SK-N-SH treated with all-trans-retinoic acid at 6 μM for 48 hours (cell line): Measurements from ENCODE around the gene RPS6KA2.

ENCODE experiments used
- ATAC-seq: fragments of 200-7000 bp; cut with Tn5 transposase; 3 replicates; pipeline ENCODE4 v1.9.1; 2020; ENCODE audit warnings: mild to moderate bottlenecking, moderate library complexity
- BACH2 ChIP-seq: fragments of 250-450 bp; sonication (Bioruptor Pico); IDR thresholded peaks from 2 replicates; pipeline ENCODE4 v1.9.0; 2021; ENCODE audit warnings: mild to moderate bottlenecking, borderline replicate concordance
- ESRRG ChIP-seq: fragments of 250-450 bp; sonication (Bioruptor Pico); IDR thresholded peaks from 2 replicates; pipeline ENCODE4 v1.6.1; 2021; ENCODE audit warnings: mild to moderate bottlenecking
- ISL1 ChIP-seq: fragments of 250-450 bp; sonication (Bioruptor Pico); IDR thresholded peaks from 2 replicates; pipeline ENCODE4 v2.1.2; 2022; ENCODE audit warnings: mild to moderate bottlenecking, moderate library complexity
- OSR1 ChIP-seq: fragments of 250-450 bp; sonication (Bioruptor Pico); IDR thresholded peaks from 2 replicates; pipeline ENCODE4 v1.8.0; 2022; ENCODE audit warnings: moderate library complexity, mild to moderate bottlenecking, inconsistent platforms
- PPARA ChIP-seq: fragments of 250-450 bp; sonication (Bioruptor Pico); IDR thresholded peaks from 2 replicates; pipeline ENCODE4 v1.5.0; 2020; ENCODE audit warnings: mild to moderate bottlenecking, borderline replicate concordance
- RARB ChIP-seq: fragments of 250-450 bp; sonication (Bioruptor Pico); IDR thresholded peaks from 2 replicates; pipeline ENCODE4 v1.8.0; 2021; ENCODE audit warnings: mild to moderate bottlenecking, moderate library complexity
- SNAI2 ChIP-seq: fragments of 250-450 bp; sonication (Bioruptor Pico); IDR thresholded peaks from 2 replicates; pipeline ENCODE4 v1.5.0; 2020; ENCODE audit warnings: mild to moderate bottlenecking, moderate library complexity
- TCF4 ChIP-seq: fragments of 250-450 bp; sonication (Bioruptor Pico); IDR thresholded peaks from 2 replicates; pipeline ENCODE4 v1.8.0; 2021; ENCODE audit warnings: mild to moderate bottlenecking, moderate library complexity, borderline replicate concordance
- TOX ChIP-seq: fragments of 250-450 bp; sonication (Bioruptor Pico); IDR thresholded peaks from 2 replicates; pipeline ENCODE4 v1.8.0; 2021; ENCODE audit warnings: mild to moderate bottlenecking, moderate library complexity, borderline replicate concordance
- ZC3H10 ChIP-seq: fragments of 250-450 bp; sonication (Bioruptor Pico); IDR thresholded peaks from 2 replicates; pipeline ENCODE4 v1.5.1; 2021; ENCODE audit warnings: mild to moderate bottlenecking, moderate library complexity
- ZFP3 ChIP-seq: fragments of 250-450 bp; sonication (Bioruptor Pico); IDR thresholded peaks from 2 replicates; pipeline ENCODE4 v1.5.0; 2020; ENCODE audit warnings: mild to moderate bottlenecking, moderate library complexity
- ZFP30 ChIP-seq: fragments of 450-650 bp; formaldehyde crosslinking; IDR thresholded peaks from 2 replicates; pipeline ENCODE4 v1.5.0; 2022; ENCODE audit warnings: mild to moderate bottlenecking, moderate library complexity
- ZNF565 ChIP-seq: fragments of 450-650 bp; formaldehyde crosslinking; conservative IDR thresholded peaks from 2 replicates; pipeline ENCODE4 v1.5.0; 2020; ENCODE audit warnings: low read depth, mild to moderate bottlenecking, moderate library complexity
- ZNF70 ChIP-seq: fragments of 450-650 bp; formaldehyde crosslinking; IDR thresholded peaks from 2 replicates; pipeline ENCODE4 v1.5.0; 2020; ENCODE audit warnings: mild to moderate bottlenecking, moderate library complexity
- ZNF8 ChIP-seq: fragments of 450-650 bp; formaldehyde crosslinking; IDR thresholded peaks from 2 replicates; pipeline ENCODE4 v1.5.0; 2020; ENCODE audit warnings: mild to moderate bottlenecking, moderate library complexity
- TF ChIP-seq, protein P1 (sequence below): fragments of 250-450 bp; sonication (Bioruptor Pico); IDR thresholded peaks from 2 replicates; pipeline ENCODE4 v1.5.1; 2021; ENCODE audit warnings: mild to moderate bottlenecking, moderate library complexity
- TF ChIP-seq, protein P2 (sequence below): fragments of 250-450 bp; sonication (Bioruptor Pico); IDR thresholded peaks from 2 replicates; pipeline ENCODE4 v1.5.1; 2020; ENCODE audit warnings: low read depth, mild to moderate bottlenecking, moderate library complexity
- TF ChIP-seq, protein P3 (sequence below): fragments of 250-450 bp; sonication (Bioruptor Pico); IDR thresholded peaks from 2 replicates; pipeline ENCODE4 v1.8.0; 2021; ENCODE audit warnings: low read depth, mild to moderate bottlenecking, moderate library complexity, borderline replicate concordance
- TF ChIP-seq, protein P4 (sequence below): fragments of 250-450 bp; sonication (Bioruptor Pico); IDR thresholded peaks from 2 replicates; pipeline ENCODE4 v1.8.0; 2020; ENCODE audit warnings: mild to moderate bottlenecking, moderate library complexity, borderline replicate concordance
- TF ChIP-seq, protein P5 (sequence below): fragments of 250-450 bp; sonication (Bioruptor Pico); IDR thresholded peaks from 2 replicates; pipeline ENCODE4 v1.5.0; 2020; ENCODE audit warnings: mild to moderate bottlenecking, moderate library complexity

The RPS6KA2 gene

DNA sequence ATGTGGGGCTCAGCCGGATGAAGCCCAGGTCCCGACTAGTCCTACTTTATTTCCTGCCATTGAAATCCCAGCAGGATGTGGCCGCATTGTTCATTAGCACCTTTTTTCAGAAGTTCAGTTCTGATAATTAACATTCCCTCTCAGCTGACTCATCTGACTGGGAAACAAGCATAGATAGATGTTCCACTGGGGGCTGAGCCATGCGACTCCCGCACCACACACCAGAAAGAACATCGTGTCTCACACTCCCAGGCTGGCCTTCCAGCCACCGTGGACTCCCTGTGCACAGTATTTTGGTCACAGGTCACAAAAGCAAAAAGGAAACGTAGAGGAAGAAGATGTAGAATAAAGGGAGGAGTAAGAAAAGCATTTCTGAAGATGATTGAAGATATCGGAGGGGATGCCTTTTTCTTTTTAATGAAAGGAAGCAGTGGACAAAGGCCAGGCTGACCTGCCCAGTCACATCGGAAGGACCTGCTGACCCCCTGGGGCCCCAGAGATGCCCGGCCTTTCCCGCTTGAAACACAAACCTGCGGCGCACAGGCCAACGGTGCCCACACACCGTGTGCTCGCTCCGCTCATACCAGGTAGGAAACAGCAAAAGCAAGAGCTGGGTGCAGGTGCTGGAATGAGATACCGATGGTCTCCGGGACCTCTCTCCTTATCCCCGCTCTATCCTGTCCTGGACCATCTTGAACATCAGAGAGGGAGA lies 11.8 kb downstream of the RPS6KA2 start (continued):
- TF ChIP-seq, protein P1, sequence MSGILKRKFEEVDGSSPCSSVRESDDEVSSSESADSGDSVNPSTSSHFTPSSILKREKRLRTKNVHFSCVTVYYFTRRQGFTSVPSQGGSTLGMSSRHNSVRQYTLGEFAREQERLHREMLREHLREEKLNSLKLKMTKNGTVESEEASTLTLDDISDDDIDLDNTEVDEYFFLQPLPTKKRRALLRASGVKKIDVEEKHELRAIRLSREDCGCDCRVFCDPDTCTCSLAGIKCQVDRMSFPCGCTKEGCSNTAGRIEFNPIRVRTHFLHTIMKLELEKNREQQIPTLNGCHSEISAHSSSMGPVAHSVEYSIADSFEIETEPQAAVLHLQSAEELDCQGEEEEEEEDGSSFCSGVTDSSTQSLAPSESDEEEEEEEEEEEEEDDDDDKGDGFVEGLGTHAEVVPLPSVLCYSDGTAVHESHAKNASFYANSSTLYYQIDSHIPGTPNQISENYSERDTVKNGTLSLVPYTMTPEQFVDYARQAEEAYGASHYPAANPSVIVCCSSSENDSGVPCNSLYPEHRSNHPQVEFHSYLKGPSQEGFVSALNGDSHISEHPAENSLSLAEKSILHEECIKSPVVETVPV (CRISPR knock-in tag): no peak
- TF ChIP-seq, protein P2, sequence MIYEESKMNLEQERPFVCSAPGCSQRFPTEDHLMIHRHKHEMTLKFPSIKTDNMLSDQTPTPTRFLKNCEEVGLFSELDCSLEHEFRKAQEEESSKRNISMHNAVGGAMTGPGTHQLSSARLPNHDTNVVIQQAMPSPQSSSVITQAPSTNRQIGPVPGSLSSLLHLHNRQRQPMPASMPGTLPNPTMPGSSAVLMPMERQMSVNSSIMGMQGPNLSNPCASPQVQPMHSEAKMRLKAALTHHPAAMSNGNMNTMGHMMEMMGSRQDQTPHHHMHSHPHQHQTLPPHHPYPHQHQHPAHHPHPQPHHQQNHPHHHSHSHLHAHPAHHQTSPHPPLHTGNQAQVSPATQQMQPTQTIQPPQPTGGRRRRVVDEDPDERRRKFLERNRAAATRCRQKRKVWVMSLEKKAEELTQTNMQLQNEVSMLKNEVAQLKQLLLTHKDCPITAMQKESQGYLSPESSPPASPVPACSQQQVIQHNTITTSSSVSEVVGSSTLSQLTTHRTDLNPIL (CRISPR knock-in tag): no peak
- no peak for TF ChIP-seq RARB (CRISPR knock-in tag)
- no peak for TF ChIP-seq ZFP30 (CRISPR knock-in tag)
- no peak for TF ChIP-seq TCF4
- TF ChIP-seq, protein P3, sequence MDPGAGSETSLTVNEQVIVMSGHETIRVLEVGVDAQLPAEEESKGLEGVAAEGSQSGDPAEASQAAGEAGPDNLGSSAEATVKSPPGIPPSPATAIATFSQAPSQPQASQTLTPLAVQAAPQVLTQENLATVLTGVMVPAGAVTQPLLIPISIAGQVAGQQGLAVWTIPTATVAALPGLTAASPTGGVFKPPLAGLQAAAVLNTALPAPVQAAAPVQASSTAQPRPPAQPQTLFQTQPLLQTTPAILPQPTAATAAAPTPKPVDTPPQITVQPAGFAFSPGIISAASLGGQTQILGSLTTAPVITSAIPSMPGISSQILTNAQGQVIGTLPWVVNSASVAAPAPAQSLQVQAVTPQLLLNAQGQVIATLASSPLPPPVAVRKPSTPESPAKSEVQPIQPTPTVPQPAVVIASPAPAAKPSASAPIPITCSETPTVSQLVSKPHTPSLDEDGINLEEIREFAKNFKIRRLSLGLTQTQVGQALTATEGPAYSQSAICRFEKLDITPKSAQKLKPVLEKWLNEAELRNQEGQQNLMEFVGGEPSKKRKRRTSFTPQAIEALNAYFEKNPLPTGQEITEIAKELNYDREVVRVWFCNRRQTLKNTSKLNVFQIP (CRISPR knock-in tag): no peak
- TF ChIP-seq, protein P4, sequence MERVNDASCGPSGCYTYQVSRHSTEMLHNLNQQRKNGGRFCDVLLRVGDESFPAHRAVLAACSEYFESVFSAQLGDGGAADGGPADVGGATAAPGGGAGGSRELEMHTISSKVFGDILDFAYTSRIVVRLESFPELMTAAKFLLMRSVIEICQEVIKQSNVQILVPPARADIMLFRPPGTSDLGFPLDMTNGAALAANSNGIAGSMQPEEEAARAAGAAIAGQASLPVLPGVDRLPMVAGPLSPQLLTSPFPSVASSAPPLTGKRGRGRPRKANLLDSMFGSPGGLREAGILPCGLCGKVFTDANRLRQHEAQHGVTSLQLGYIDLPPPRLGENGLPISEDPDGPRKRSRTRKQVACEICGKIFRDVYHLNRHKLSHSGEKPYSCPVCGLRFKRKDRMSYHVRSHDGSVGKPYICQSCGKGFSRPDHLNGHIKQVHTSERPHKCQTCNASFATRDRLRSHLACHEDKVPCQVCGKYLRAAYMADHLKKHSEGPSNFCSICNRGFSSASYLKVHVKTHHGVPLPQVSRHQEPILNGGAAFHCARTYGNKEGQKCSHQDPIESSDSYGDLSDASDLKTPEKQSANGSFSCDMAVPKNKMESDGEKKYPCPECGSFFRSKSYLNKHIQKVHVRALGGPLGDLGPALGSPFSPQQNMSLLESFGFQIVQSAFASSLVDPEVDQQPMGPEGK: no peak

DNA sequence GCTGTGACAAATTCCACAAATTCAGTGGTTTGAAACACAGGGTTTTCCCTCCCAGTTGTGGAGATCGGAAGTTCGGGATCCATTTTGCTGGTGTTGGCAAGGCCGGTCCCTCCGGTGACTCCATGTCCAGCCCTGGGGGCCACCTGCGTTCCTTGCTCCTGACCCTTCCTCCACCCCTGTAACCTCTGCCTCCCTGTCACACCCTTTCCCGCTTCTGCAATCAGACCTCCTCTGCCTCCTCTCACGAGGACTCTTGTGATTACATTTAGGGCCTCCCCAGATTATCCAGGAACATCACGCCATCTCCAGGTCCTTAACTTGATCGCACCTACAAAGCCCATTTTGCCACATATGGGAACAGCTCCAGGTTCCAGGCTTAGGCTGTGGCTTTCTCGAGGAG lies 12.5 kb downstream of the RPS6KA2 start:
- ATAC-seq: no peak
- no peak for TF ChIP-seq ZC3H10 (CRISPR knock-in tag)
- no peak for TF ChIP-seq ZNF565 (CRISPR knock-in tag)
- TF ChIP-seq ZNF8: no peak
- TF ChIP-seq ZFP30 (CRISPR knock-in tag): no peak
- TF ChIP-seq SNAI2 (CRISPR knock-in tag): no peak
- TF ChIP-seq ZNF70 (CRISPR knock-in tag): no peak
- TF ChIP-seq PPARA (CRISPR knock-in tag): no peak
- TF ChIP-seq ZFP3: no peak
- no peak for TF ChIP-seq TOX (CRISPR knock-in tag)
- no peak for TF ChIP-seq OSR1 (CRISPR knock-in tag)
- no peak for TF ChIP-seq ISL1 (CRISPR knock-in tag)
- TF ChIP-seq, protein P1 (CRISPR knock-in tag): no peak
- TF ChIP-seq, protein P2 (CRISPR knock-in tag): no peak
- TF ChIP-seq, protein P4: no peak
- no peak for TF ChIP-seq BACH2
- no peak for TF ChIP-seq ESRRG (CRISPR knock-in tag)
- TF ChIP-seq, protein P5, sequence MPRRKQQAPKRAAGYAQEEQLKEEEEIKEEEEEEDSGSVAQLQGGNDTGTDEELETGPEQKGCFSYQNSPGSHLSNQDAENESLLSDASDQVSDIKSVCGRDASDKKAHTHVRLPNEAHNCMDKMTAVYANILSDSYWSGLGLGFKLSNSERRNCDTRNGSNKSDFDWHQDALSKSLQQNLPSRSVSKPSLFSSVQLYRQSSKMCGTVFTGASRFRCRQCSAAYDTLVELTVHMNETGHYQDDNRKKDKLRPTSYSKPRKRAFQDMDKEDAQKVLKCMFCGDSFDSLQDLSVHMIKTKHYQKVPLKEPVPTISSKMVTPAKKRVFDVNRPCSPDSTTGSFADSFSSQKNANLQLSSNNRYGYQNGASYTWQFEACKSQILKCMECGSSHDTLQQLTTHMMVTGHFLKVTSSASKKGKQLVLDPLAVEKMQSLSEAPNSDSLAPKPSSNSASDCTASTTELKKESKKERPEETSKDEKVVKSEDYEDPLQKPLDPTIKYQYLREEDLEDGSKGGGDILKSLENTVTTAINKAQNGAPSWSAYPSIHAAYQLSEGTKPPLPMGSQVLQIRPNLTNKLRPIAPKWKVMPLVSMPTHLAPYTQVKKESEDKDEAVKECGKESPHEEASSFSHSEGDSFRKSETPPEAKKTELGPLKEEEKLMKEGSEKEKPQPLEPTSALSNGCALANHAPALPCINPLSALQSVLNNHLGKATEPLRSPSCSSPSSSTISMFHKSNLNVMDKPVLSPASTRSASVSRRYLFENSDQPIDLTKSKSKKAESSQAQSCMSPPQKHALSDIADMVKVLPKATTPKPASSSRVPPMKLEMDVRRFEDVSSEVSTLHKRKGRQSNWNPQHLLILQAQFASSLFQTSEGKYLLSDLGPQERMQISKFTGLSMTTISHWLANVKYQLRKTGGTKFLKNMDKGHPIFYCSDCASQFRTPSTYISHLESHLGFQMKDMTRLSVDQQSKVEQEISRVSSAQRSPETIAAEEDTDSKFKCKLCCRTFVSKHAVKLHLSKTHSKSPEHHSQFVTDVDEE (CRISPR knock-in tag): no peak
- TF ChIP-seq, protein P3 (CRISPR knock-in tag): no peak
